Endothelial cell of umbilical vein (primary cell): ENCODE results near the gene MTA1. TPM values are rescaled to one million over a fixed set of nuclear protein-coding genes. Genes with fewer than 3 reads are reported as not detected.

ENCODE experiments used
- BruUV-seq: library from RNA; stranded (reverse); fragments of 400-500 nt; replicated peaks from 2 replicates; lab custom pipeline; 2021; lab: Mats Ljungman, UMichigan
- CTCF ChIA-PET: fragments of 300-600, 350-600 bp; sonication (Branson Sonifier 250); formaldehyde crosslinking; loops from one replicate; lab custom pipeline; 2021; ENCODE audit warnings: antibody characterized with exemption, inconsistent platforms; lab: Charles Lee
- POLR2A ChIA-PET: fragments of 300-600, 350-600 bp; sonication (Branson Sonifier 250); formaldehyde crosslinking; loops from one replicate; lab custom pipeline; 2021; ENCODE audit warnings: antibody characterized with exemption, inconsistent platforms; lab: Charles Lee
- DNase-seq: peaks from one replicate; pipeline ENCODE4 v3.0.0-alpha.2; 2011; ENCODE audit warnings: low read depth, low spot score
- FAIRE-seq: peaks from 2 replicates; lab custom pipeline; 2011; peaks lifted over from hg19 to GRCh38; lab: Jason Lieb, UNC
- H2AFZ ChIP-seq: 2 replicates; pipeline ENCODE4 v1.6.0; 2012; ENCODE audit warnings: low read depth, low read length, control low read depth, inconsistent platforms
- H3K27ac ChIP-seq: 2 replicates; pipeline ENCODE4 v1.5.1; 2011; ENCODE audit warnings: low read depth, mild to moderate bottlenecking, control low read depth, low read length, moderate library complexity; ENCODE audit not compliant: insufficient read depth
- H3K27me3 ChIP-seq, 2 experiments: 2 replicates each; pipeline versions ENCODE4 v1.6.0 to v1.6.1; 2011; ENCODE audit warnings: low read length in 2 of 2, mixed read lengths in 1 of 2; ENCODE audit not compliant: control insufficient read depth in 2 of 2, insufficient read depth in 2 of 2
- H3K36me3 ChIP-seq, 2 experiments: 2 replicates in 1 of 2; 3 replicates in 1 of 2; pipeline ENCODE4 v1.5.1; 2011; ENCODE audit warnings: low read length in 2 of 2, mild to moderate bottlenecking in 1 of 2, moderate library complexity in 1 of 2; ENCODE audit not compliant: control insufficient read depth in 2 of 2, insufficient read depth in 2 of 2; ENCODE audit errors: extremely low read depth in 1 of 2
- H3K4me1 ChIP-seq: 3 replicates; pipeline ENCODE4 v1.5.1; 2011; ENCODE audit warnings: mild to moderate bottlenecking, low read length; ENCODE audit not compliant: control insufficient read depth, insufficient read depth; ENCODE audit errors: extremely low read depth
- H3K4me2 ChIP-seq: 2 replicates; pipeline ENCODE4 v1.6.1; 2011; ENCODE audit warnings: low read length, control low read depth, mixed read lengths; ENCODE audit not compliant: insufficient read depth
- H3K4me3 ChIP-seq, 3 experiments: fragments of 200-600 bp in 1 of 3; sonication (generic), shearing (Covaris generic) in 1 of 3; replicated peaks in 1 of 3; 2 replicates each; pipeline ENCODE4 v1.5.1; 2011 to 2016; ENCODE audit warnings: control low read depth in 3 of 3, low read length in 3 of 3, mild to moderate bottlenecking in 2 of 3, inconsistent platforms in 1 of 3, low read depth in 1 of 3, moderate library complexity in 1 of 3; ENCODE audit not compliant: insufficient read depth in 1 of 3
- H3K79me2 ChIP-seq: 2 replicates; pipeline ENCODE4 v1.6.0; 2012; ENCODE audit warnings: low read length, inconsistent platforms; ENCODE audit not compliant: control insufficient read depth, insufficient read depth
- H3K9ac ChIP-seq: replicated peaks from 2 replicates; pipeline ENCODE3; 2011; ENCODE audit warnings: low read length, control low read depth; ENCODE audit not compliant: insufficient read depth; ENCODE audit errors: extremely low read depth
- H3K9me1 ChIP-seq: replicated peaks from 3 replicates; pipeline ENCODE4 v1.6.0; 2011; ENCODE audit warnings: mild to moderate bottlenecking, low read length; ENCODE audit not compliant: control insufficient read depth, insufficient read depth; ENCODE audit errors: extremely low read depth
- H3K9me3 ChIP-seq: replicated peaks from 2 replicates; pipeline ENCODE4 v1.5.1; 2012; ENCODE audit warnings: low read length, inconsistent platforms; ENCODE audit not compliant: control insufficient read depth, insufficient read depth
- H4K20me1 ChIP-seq: replicated peaks from 2 replicates; pipeline ENCODE3; 2011; ENCODE audit warnings: mild to moderate bottlenecking, low read length; ENCODE audit not compliant: control insufficient read depth, insufficient read depth; ENCODE audit errors: extremely low read depth
- CTCF ChIP-seq, 2 donors: IDR thresholded peaks; 1 replicate in 1 of 2; 2 replicates in 1 of 2; pipeline ENCODE4 v1.5.1; 2011; ENCODE audit warnings: low read length in 2 of 2, mild to moderate bottlenecking in 2 of 2, moderate library complexity in 2 of 2, control low read depth in 1 of 2, inconsistent platforms in 1 of 2, low read depth in 1 of 2; ENCODE audit not compliant: insufficient read depth in 1 of 2; ENCODE audit errors: extremely low read depth in 1 of 2
- EZH2 ChIP-seq: IDR thresholded peaks from 2 replicates; pipeline ENCODE4 v1.6.1; 2012; ENCODE audit warnings: borderline replicate concordance, low read depth, mild to moderate bottlenecking, moderate library complexity, low read length, inconsistent platforms; ENCODE audit not compliant: severe bottlenecking
- FOS ChIP-seq: IDR thresholded peaks from 2 replicates; pipeline ENCODE4 v1.6.1; 2011; ENCODE audit warnings: mild to moderate bottlenecking, low read length, moderate library complexity, borderline replicate concordance; ENCODE audit not compliant: insufficient read depth
- GATA2 ChIP-seq: IDR thresholded peaks from 2 replicates; pipeline ENCODE4 v1.7.0; 2011; ENCODE audit warnings: low read depth, mild to moderate bottlenecking, moderate library complexity, mixed read lengths, low read length; ENCODE audit not compliant: insufficient read length, insufficient read depth
- JUN ChIP-seq: IDR thresholded peaks from 2 replicates; pipeline ENCODE4 v1.6.1; 2011; ENCODE audit warnings: borderline replicate concordance, low read depth; ENCODE audit not compliant: insufficient read length, insufficient read depth
- MAX ChIP-seq: IDR thresholded peaks from 2 replicates; pipeline ENCODE4 v1.6.1; 2011; ENCODE audit not compliant: insufficient read depth, insufficient read length
- MYC ChIP-seq: IDR thresholded peaks from one replicate; pipeline ENCODE4 v1.6.1; 2011; ENCODE audit warnings: mild to moderate bottlenecking, low read depth, low read length
- POLR2A ChIP-seq: IDR thresholded peaks from 2 replicates; pipeline ENCODE4 v1.6.1; 2012; ENCODE audit warnings: low read depth, mild to moderate bottlenecking, control low read depth, low read length
- POLR2AphosphoS5 ChIP-seq: IDR thresholded peaks from 2 replicates; pipeline ENCODE4 v1.6.1; 2012; ENCODE audit warnings: low read depth, mild to moderate bottlenecking, control low read depth, low read length, moderate library complexity; ENCODE audit not compliant: insufficient read depth
- dilution Hi-C: fragments of 300-500 bp; cut with MboI; formaldehyde crosslinking; loops from one replicate; pipeline ENCODE4 v1.15.0; 2019; ENCODE audit warnings: low sequenced_read_pairs; ENCODE audit not compliant: extremely low pct_ligation_motif_present
- intact Hi-C: fragments of 100-400 bp; cut with micrococcal nuclease; formaldehyde crosslinking; loops from one replicate; pipeline ENCODE4 v1.10.0; 2022
- polyA plus RNA-seq, 4 experiments: library from polyadenylated mRNA; depleted of rRNA in 3 of 4; stranded (reverse) in 3 of 4; unstranded in 1 of 4; fragments of >200 nt; gene quantifications; 2 replicates each; pipeline versions ENCODE4 v1.2.1 to v1.2.3, GENCODE V29; 2011 to 2012; ENCODE audit warnings: missing spikeins in 1 of 4
- total RNA-seq: library from RNA; stranded (reverse); gene quantifications from 2 replicates; pipeline ENCODE4 v1.2.3, GENCODE V29; 2021

The MTA1 gene
- total and polyA plus RNA-seq, 2 donors (not counting 3 experiments of a cell fraction or from before 2014, with no cell fraction given) = 85.2 to 167 TPM

- FAIRE-seq = no peak
- intact Hi-C loops = no loop called here
- POLR2A ChIA-PET = no interaction called here
- Histone ChIP-seq H3K36me3 (peaks cover 0 to 6% of the 10 kb centered on the region in 2 experiments), H3K9me3 (no peaks in the 10 kb centered on the region), H3K4me2 (no peak overlapping the region), H3K9ac (no peak overlapping the region), H3K27ac (no peak overlapping the region), H3K27me3 (no peaks in the 10 kb centered on the region), H3K4me3 (no peak overlapping the region), H4K20me1 (no peaks in the 10 kb centered on the region), H3K79me2 (no peaks in the 10 kb centered on the region), H3K9me1 (no peaks in the 10 kb centered on the region), H2AFZ (no peak overlapping the region), H3K4me1 (peaks cover 10% of the 10 kb centered on the region)
- CTCF ChIA-PET = interaction anchor here (1.1 kb wide), 1 partner anchor 9 kb away, joined by 6 read pairs; no protein-coding TSS in a partner anchor
- dilution Hi-C loops = no loop called here
- no TSS peak for BruUV-seq
- DNase-seq = no peak
- TF ChIP-seq GATA2 (no peak), POLR2AphosphoS5 (no peak), EZH2 (no peak), FOS (no peak), MAX (no peak), CTCF (IDR thresholded peaks at IDR 0.05; ENCODE audit: extremely low read depth in 1 of 2, insufficient read depth in 1 of 2, low read depth in 1 of 2, low read length in 2 of 2) (no peak), POLR2A (no peak), JUN (no peak), MYC (no peak)
Measured at GRCh38 chr14:105379946-105380345, 39.7 kb upstream of the MTA1 start.
